OCI-LY7 (cell line): ENCODE results near the gene PPM1J.

Experiments
- EZH2phosphoT487 ChIP-seq: fragments of 200-600 bp; sonication (generic); IDR thresholded peaks from 2 replicates; pipeline ENCODE4 v1.6.1; 2018; ENCODE audit warnings: low read depth, borderline replicate concordance, mild to moderate bottlenecking, mixed run types, antibody characterized with exemption, low read length, moderate library complexity, mixed read lengths
- TF ChIP-seq, protein P1 (sequence below): fragments of 200-600 bp; sonication (generic); conservative IDR thresholded peaks from 2 replicates; pipeline ENCODE4 v1.5.1; 2014; ENCODE audit warnings: mild to moderate bottlenecking, antibody characterized with exemption, low read length, moderate library complexity, mixed read lengths

DNA sequence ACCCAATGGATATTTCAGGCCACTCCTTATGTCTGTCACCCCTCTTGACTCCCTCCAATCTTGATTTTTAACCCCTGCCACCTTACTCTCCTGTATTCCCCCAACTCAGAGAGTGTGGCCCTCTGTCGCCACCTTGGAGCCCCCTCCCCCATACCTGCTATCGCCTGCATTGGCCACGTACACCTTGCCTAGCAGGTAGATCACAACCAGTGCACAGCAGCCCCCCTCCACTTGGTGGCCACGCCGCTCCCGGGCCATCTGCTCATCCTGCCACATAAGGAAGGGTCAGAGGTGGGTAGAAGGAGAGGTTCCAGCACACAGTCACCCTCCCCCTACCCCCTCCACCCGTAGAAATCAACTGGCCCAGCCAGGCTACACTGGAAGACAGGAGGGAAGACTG lies 2.9 kb downstream of the PPM1J start:
- TF ChIP-seq, protein P1, sequence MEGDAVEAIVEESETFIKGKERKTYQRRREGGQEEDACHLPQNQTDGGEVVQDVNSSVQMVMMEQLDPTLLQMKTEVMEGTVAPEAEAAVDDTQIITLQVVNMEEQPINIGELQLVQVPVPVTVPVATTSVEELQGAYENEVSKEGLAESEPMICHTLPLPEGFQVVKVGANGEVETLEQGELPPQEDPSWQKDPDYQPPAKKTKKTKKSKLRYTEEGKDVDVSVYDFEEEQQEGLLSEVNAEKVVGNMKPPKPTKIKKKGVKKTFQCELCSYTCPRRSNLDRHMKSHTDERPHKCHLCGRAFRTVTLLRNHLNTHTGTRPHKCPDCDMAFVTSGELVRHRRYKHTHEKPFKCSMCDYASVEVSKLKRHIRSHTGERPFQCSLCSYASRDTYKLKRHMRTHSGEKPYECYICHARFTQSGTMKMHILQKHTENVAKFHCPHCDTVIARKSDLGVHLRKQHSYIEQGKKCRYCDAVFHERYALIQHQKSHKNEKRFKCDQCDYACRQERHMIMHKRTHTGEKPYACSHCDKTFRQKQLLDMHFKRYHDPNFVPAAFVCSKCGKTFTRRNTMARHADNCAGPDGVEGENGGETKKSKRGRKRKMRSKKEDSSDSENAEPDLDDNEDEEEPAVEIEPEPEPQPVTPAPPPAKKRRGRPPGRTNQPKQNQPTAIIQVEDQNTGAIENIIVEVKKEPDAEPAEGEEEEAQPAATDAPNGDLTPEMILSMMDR: no peak
- no peak for TF ChIP-seq EZH2phosphoT487
